Upper lobe of right lung (tissue), 1 donor: ENCODE data around the gene CAPZB. TPM values are rescaled to one million over a fixed set of nuclear protein-coding genes. Genes with fewer than 3 reads are reported as not detected.

Source experiments
- ATAC-seq: fragments of 200-7000 bp; cut with Tn5 transposase; one replicate; pipeline ENCODE4 v1.9.1; 2020; ENCODE audit warnings: mild to moderate bottlenecking, moderate library complexity
- DNase-seq: peaks from one replicate; pipeline ENCODE4 v3.0.0-alpha.2; 2020
- H3K27ac ChIP-seq: fragments of 200-600 bp; one replicate; pipeline ENCODE4 v1.8.0; 2022
- H3K27me3 ChIP-seq: fragments of 200-600 bp; one replicate; pipeline ENCODE4 v1.8.0; 2022; ENCODE audit warnings: mild to moderate bottlenecking
- H3K36me3 ChIP-seq: fragments of 200-600 bp; one replicate; pipeline ENCODE4 v1.8.0; 2022
- H3K4me1 ChIP-seq: fragments of 200-600 bp; one replicate; pipeline ENCODE4 v1.8.0; 2022
- H3K4me3 ChIP-seq: fragments of 200-600 bp; one replicate; pipeline ENCODE4 v1.8.0; 2022; ENCODE audit warnings: mild to moderate bottlenecking
- H3K9me3 ChIP-seq: fragments of 200-600 bp; one replicate; pipeline ENCODE4 v1.8.0; 2022
- intact Hi-C: fragments of 100-400 bp; cut with DNase I; formaldehyde crosslinking; loops from one replicate; pipeline ENCODE4 v1.11.0; 2022
- total RNA-seq: library from RNA; stranded (reverse); fragmentation: NEBNext Ultra II Directional; extraction: Animal tissue kit (Norgen Biotek cat#: 25700); gene quantifications from one replicate; pipeline ENCODE4 v1.2.1, GENCODE V29; 2021
- TF ChIP-seq, protein P1 (sequence below): fragments of 200-600 bp; IDR thresholded peaks from one replicate; pipeline ENCODE4 v1.8.0; 2022; ENCODE audit warnings: antibody characterized with exemption
- donor health status: DM: no; HTN: yes; CAD: no; lungs with severe emphysema.

CAPZB gene
- total RNA-seq, 1 donor from 2014 or later = 237 TPM

DNA sequence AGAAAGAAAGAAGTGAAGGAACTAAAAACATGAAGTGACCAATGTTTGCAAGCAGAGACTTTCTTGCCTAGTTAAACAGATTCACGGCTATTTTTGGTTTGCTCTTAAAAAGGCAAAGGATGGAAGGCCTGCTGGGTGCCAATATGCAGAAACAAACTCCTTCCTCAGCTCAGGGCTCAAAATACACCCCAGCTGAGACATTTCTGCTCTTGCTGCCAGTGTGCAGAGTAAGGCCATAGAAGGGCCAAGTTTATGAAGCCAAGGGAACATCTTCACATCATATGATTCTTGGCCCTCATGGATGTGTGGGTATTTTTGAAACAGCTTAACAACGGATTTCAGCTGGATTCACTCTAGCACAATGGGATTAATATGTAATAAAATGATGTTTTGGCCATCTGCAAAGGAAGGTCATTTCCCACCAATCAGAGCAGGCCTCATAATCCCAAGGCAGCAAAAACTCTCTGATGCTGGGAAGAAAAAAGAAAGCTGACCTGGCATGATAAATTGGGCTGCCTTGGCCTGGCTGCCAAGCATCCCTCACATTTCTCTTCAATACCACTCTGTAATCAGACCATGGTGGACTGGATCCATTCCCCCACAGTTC is 70.7 kb downstream of the CAPZB start:
- Histone ChIP-seq H3K9me3 (no peaks in the 10 kb centered on the region), H3K27ac (peak overlapping the region; percentile 65), H3K4me1 (peaks cover 43% of the 10 kb centered on the region), H3K4me3 (no peak overlapping the region), H3K36me3 (peaks cover 16% of the 10 kb centered on the region), H3K27me3 (no peaks in the 10 kb centered on the region)
- TF ChIP-seq, protein P1, sequence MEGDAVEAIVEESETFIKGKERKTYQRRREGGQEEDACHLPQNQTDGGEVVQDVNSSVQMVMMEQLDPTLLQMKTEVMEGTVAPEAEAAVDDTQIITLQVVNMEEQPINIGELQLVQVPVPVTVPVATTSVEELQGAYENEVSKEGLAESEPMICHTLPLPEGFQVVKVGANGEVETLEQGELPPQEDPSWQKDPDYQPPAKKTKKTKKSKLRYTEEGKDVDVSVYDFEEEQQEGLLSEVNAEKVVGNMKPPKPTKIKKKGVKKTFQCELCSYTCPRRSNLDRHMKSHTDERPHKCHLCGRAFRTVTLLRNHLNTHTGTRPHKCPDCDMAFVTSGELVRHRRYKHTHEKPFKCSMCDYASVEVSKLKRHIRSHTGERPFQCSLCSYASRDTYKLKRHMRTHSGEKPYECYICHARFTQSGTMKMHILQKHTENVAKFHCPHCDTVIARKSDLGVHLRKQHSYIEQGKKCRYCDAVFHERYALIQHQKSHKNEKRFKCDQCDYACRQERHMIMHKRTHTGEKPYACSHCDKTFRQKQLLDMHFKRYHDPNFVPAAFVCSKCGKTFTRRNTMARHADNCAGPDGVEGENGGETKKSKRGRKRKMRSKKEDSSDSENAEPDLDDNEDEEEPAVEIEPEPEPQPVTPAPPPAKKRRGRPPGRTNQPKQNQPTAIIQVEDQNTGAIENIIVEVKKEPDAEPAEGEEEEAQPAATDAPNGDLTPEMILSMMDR = no peak
- no peak for DNase-seq
- peak; percentile 67 for ATAC-seq
- intact Hi-C loops = no loop called here

DNA sequence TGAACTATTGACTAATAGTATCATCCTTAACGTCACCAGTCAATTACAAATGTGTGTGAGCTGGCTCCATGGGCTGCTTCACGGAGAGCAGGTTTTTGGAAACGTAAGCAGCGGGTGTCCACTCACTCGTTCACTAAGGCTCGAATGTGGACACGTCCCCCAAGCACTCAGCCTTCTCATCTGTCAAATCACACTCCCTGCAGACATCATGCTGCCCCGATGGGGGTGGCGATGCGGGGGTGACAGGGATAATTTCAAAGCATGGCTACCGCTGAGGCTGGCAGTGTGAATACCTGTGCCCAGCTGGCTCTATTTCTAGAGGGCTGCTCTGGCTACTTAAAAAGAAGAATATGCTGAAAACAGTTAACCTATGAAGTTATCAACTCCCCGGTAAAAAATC is 71.3 kb downstream of the CAPZB start:
- TF ChIP-seq, protein P1 = no peak
- peak overlapping the region; percentile 65 for H3K27ac ChIP-seq
- ATAC-seq (no peak), DNase-seq (no peak)
- H3K36me3 ChIP-seq = peaks cover 10% of the 10 kb centered on the region
- intact Hi-C loops = no loop called here
- peaks cover 37% of the 10 kb centered on the region for H3K4me1 ChIP-seq
- no peaks in the 10 kb centered on the region for H3K9me3 ChIP-seq
- no peaks in the 10 kb centered on the region for H3K27me3 ChIP-seq
- H3K4me3 ChIP-seq = no peak overlapping the region

DNA sequence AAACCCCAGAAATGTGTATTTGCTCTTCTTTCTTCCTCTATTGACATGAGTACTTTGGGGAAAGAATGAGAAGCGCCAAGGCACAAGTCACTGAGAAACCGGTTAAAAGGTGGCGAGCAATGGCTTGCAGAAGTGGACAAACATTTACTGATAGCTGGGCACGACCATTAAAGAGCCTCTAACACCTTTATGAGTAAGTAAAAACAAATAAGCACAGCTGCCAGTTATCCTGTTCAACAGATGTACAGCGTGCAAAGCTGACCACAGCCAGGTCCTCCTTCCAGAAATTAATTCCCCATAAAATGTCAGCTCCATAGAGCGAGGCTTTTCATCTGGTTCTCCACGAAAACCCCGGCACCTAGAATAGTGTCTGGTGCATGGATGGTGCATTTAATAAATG is 72.7 kb downstream of the CAPZB start:
- Histone ChIP-seq H3K4me1 (peaks cover 30% of the 10 kb centered on the region), H3K36me3 (peaks cover 7% of the 10 kb centered on the region), H3K27ac (peak overlapping the region; percentile 51), H3K9me3 (no peaks in the 10 kb centered on the region), H3K27me3 (no peaks in the 10 kb centered on the region), H3K4me3 (no peak overlapping the region)
- ATAC-seq (no peak), DNase-seq (no peak)
- TF ChIP-seq, protein P1 = no peak
- intact Hi-C loops = no loop called here

DNA sequence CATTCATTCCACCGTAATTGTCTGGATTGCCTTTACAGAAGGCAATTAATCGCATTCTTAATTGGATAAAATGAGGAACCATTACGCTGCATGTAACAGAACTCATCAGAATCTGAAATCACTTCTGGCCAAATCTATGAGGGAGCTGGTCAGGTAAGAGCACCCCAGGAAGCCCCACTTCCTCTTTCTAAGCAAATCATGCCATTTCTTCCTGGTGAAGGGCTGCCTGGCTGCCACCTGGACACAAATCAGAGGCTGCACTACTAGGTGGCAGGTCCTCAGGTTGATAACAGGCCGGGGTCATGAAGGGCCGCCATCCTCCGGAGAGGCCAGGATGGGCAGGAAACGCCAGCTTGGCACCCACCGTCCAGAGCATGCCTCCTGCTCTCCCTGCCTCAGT is 73.7 kb downstream of the CAPZB start:
- Histone ChIP-seq H3K27ac (peak overlapping the region; percentile 44), H3K4me1 (peaks cover 25% of the 10 kb centered on the region), H3K36me3 (peaks cover 7% of the 10 kb centered on the region), H3K27me3 (no peaks in the 10 kb centered on the region), H3K9me3 (no peaks in the 10 kb centered on the region), H3K4me3 (no peak overlapping the region)
- TF ChIP-seq, protein P1 = no peak
- ATAC-seq (no peak), DNase-seq (no peak)
- intact Hi-C loops = no loop called here

DNA sequence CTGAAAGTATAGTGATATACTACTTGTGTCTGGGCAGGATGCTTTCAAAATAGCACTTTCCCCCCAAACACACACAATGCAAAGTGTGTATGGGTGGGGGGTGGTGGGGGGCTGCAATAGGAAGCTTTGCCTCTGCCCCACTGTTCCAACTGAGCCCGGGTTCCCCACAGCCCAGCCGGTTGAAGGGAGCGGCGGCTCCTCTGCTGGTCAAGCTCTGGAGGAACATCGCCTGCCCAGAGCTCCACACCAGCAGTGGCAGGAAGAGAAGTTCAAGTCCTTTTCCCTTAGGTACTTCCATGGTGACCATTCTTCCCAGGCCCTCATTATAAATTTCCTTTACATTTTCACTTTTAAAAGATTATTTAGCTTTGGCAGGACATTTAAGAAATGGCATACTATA is 74.9 kb downstream of the CAPZB start:
- Histone ChIP-seq H3K27me3 (no peaks in the 10 kb centered on the region), H3K36me3 (peaks cover 7% of the 10 kb centered on the region), H3K4me1 (peaks cover 25% of the 10 kb centered on the region), H3K9me3 (no peaks in the 10 kb centered on the region), H3K4me3 (no peak overlapping the region), H3K27ac (no peak overlapping the region)
- intact Hi-C loops = no loop called here
- TF ChIP-seq, protein P1 = no peak
- ATAC-seq (no peak), DNase-seq (no peak)
